HepG2 (cell line): ENCODE data around the gene PID1. TPM values are rescaled to one million over a fixed set of nuclear protein-coding genes. Genes with fewer than 3 reads are reported as not detected.

Source experiments
- ATAC-seq: fragments of 200-7000 bp; cut with Tn5 transposase; 3 replicates; pipeline ENCODE4 v1.9.1; 2020; ENCODE audit warnings: mild to moderate bottlenecking, moderate library complexity
- BruUV-seq: library from RNA; stranded (reverse); fragments of 400-500 nt; replicated peaks from 2 replicates; lab custom pipeline; 2021; lab: Mats Ljungman, UMichigan
- CTCF ChIA-PET: fragments of 300-600 bp; formaldehyde crosslinking; extraction: SDS; loops from one replicate; lab custom pipeline; 2021; ENCODE audit warnings: low total read pairs, inconsistent platforms, low intra/inter-chr PET ratio; lab: Yijun Ruan, JAX
- POLR2A ChIA-PET: fragments of 350-600 bp; sonication (Branson Sonifier 250); formaldehyde crosslinking; loops from one replicate; lab custom pipeline; 2020; ENCODE audit warnings: antibody characterized with exemption, inconsistent platforms; lab: Yijun Ruan, JAX
- DNase-seq: peaks from one replicate; pipeline ENCODE4 v3.0.0-alpha.2; 2015; ENCODE audit warnings: low spot score
- FAIRE-seq: peaks from 3 replicates; lab custom pipeline; 2011; peaks lifted over from hg19 to GRCh38; lab: Jason Lieb, UNC
- H2AFZ ChIP-seq: one replicate; pipeline ENCODE4 v1.6.1; 2011; ENCODE audit warnings: low read length, inconsistent platforms
- H3K27ac ChIP-seq: fragments of 300-600 bp; 3 replicates; pipeline ENCODE4 v1.8.0; 2011; ENCODE audit warnings: mixed run types, mild to moderate bottlenecking, mixed read lengths, low read length, inconsistent platforms; ENCODE audit not compliant: insufficient read depth; ENCODE audit errors: extremely low read length
- H3K27me3 ChIP-seq, 2 experiments: fragments of 200-600 bp in 1 of 2; 2 replicates in 1 of 2; 3 replicates in 1 of 2; pipeline versions ENCODE4 v1.6.0 to v1.8.0; 2011; ENCODE audit warnings: low read length in 2 of 2, mild to moderate bottlenecking in 2 of 2, moderate library complexity in 2 of 2, inconsistent platforms in 1 of 2; ENCODE audit not compliant: insufficient read depth in 2 of 2, control insufficient read depth in 1 of 2
- H3K36me3 ChIP-seq, 2 experiments: fragments of 200-600 bp in 1 of 2; replicated peaks in 1 of 2; 2 replicates in 1 of 2; 3 replicates in 1 of 2; pipeline versions ENCODE4 v1.5.1 to v1.8.0; 2011; ENCODE audit warnings: low read length in 2 of 2, inconsistent platforms in 1 of 2; ENCODE audit not compliant: insufficient read depth in 2 of 2, control insufficient read depth in 1 of 2
- H3K4me1 ChIP-seq: 2 replicates; pipeline ENCODE4 v1.5.1; 2012; ENCODE audit warnings: low read length, inconsistent platforms; ENCODE audit not compliant: insufficient read depth
- H3K4me2 ChIP-seq: 2 replicates; pipeline ENCODE4 v1.6.0; 2011; ENCODE audit warnings: low read depth, low read length, inconsistent platforms
- H3K4me3 ChIP-seq, 3 experiments: fragments of 200-600 bp in 1 of 3; sonication (generic), shearing (Covaris generic) in 1 of 3; replicated peaks in 1 of 3; 2 replicates each; pipeline ENCODE4 v1.5.1; 2011 to 2016; ENCODE audit warnings: low read length in 3 of 3, inconsistent platforms in 2 of 3, low read depth in 2 of 3, mild to moderate bottlenecking in 2 of 3, control low read depth in 1 of 3, mixed read lengths in 1 of 3; ENCODE audit not compliant: insufficient read depth in 1 of 3
- H3K79me2 ChIP-seq: one replicate; pipeline ENCODE4 v1.6.1; 2011; ENCODE audit warnings: low read length, inconsistent platforms; ENCODE audit not compliant: insufficient read depth
- H3K9ac ChIP-seq: 2 replicates; pipeline ENCODE4 v1.6.0; 2011; ENCODE audit warnings: mild to moderate bottlenecking, low read depth, low read length, inconsistent platforms; ENCODE audit not compliant: insufficient read depth
- H3K9me3 ChIP-seq: 2 replicates; pipeline ENCODE4 v1.5.1; 2012; ENCODE audit warnings: mild to moderate bottlenecking, low read length
- H4K20me1 ChIP-seq: 2 replicates; pipeline ENCODE4 v1.6.0; 2011; ENCODE audit warnings: inconsistent platforms, mild to moderate bottlenecking, low read length, moderate library complexity; ENCODE audit not compliant: insufficient read depth
- CBFB ChIP-seq: sonication (generic); formaldehyde crosslinking; IDR thresholded peaks from 2 replicates; pipeline ENCODE4 v1.4.0; 2020; ENCODE audit warnings: missing genetic modification reagents
- CENPT ChIP-seq: sonication (generic); formaldehyde crosslinking; IDR thresholded peaks from 2 replicates; pipeline ENCODE4 v1.8.0; 2022; ENCODE audit warnings: low read depth, mild to moderate bottlenecking, moderate library complexity, missing genetic modification reagents
- FOSL2 ChIP-seq: sonication (generic); formaldehyde crosslinking; IDR thresholded peaks from 2 replicates; pipeline ENCODE4 v1.4.0; 2020; ENCODE audit warnings: missing genetic modification reagents
- GABPA ChIP-seq, 2 experiments: IDR thresholded peaks; 2 replicates each; pipeline ENCODE4 v1.6.1; 2011 to 2016; ENCODE audit warnings: low read depth in 2 of 2, low read length in 1 of 2, missing biosample characterization in 1 of 2, missing genetic modification characterization in 1 of 2
- KDM6A ChIP-seq: IDR thresholded peaks from 2 replicates; pipeline ENCODE4 v1.6.1; 2016; ENCODE audit warnings: low read depth
- MXD4 ChIP-seq: IDR thresholded peaks from 2 replicates; pipeline ENCODE4 v1.6.1; 2016; ENCODE audit warnings: mild to moderate bottlenecking, missing biosample characterization, missing genetic modification reagents
- UBTF ChIP-seq: sonication (generic); formaldehyde crosslinking; IDR thresholded peaks from 2 replicates; pipeline ENCODE4 v1.4.0; 2020; ENCODE audit warnings: mild to moderate bottlenecking, missing genetic modification reagents
- ZBTB40 ChIP-seq, 2 experiments: fragments of 450-650 bp in 1 of 2; sonication (generic) in 1 of 2; formaldehyde crosslinking in 1 of 2; IDR thresholded peaks; 2 replicates each; pipeline versions ENCODE4 v1.6.1 to v1.8.0; 2016 to 2022; ENCODE audit warnings: antibody characterized with exemption in 1 of 2, mild to moderate bottlenecking in 1 of 2, missing genetic modification reagents in 1 of 2
- ZNF136 ChIP-seq: sonication (generic); formaldehyde crosslinking; IDR thresholded peaks from 2 replicates; pipeline ENCODE4 v1.8.1; 2022; ENCODE audit warnings: low read depth, mild to moderate bottlenecking, moderate library complexity, missing genetic modification reagents
- ZNF34 ChIP-seq: sonication (generic); formaldehyde crosslinking; IDR thresholded peaks from 2 replicates; pipeline ENCODE4 v1.4.0; 2020; ENCODE audit warnings: mild to moderate bottlenecking, missing genetic modification reagents, borderline replicate concordance
- ZNF891 ChIP-seq: sonication (generic); formaldehyde crosslinking; IDR thresholded peaks from 2 replicates; pipeline ENCODE4 v1.5.0; 2020; ENCODE audit warnings: mild to moderate bottlenecking, missing genetic modification reagents
- WGBS: methylation state at CpG from one replicate; pipeline ENCODE4 v1.1.6; 2017; ENCODE audit warnings: low lambda C conversion rate; 5-methylcytosine and 5-hydroxymethylcytosine counted together
- in situ Hi-C: cut with HindIII; loops from 2 replicates; pipeline ENCODE4 v1.10.0; 2017; ENCODE audit warnings: low pct_unique_long_range_greater_than_20kb; ENCODE audit not compliant: extremely low pct_ligation_motif_present
- intact Hi-C: fragments of 100-400 bp; cut with micrococcal nuclease; formaldehyde crosslinking; loops from one replicate; pipeline ENCODE4 v1.10.0; 2022; ENCODE audit not compliant: unreplicated experiment
- polyA plus RNA-seq, 8 experiments: library from polyadenylated mRNA; depleted of rRNA in 3 of 8; stranded (reverse) in 7 of 8; unstranded in 1 of 8; fragments of >200 nt; fragmentation: Illumina TruSeq in 4 of 8; extraction: Trizol in 4 of 8; gene quantifications; 2 replicates each; pipeline versions ENCODE4 v1.2.1 to v1.2.3, GENCODE V29; 2011 to 2016; ENCODE audit warnings: low read depth in 4 of 8, missing spikeins in 1 of 8, mixed read lengths in 1 of 8; ENCODE audit not compliant: insufficient read depth in 1 of 8
- total RNA-seq, 5 experiments: library from RNA; depleted of rRNA; stranded (reverse); fragments of >200 nt; fragmentation: Illumina TruSeq; extraction: Trizol; gene quantifications; 2 replicates each; pipeline ENCODE4 v1.2.3, GENCODE V29; 2016; ENCODE audit warnings: low read depth in 1 of 5
- TF ChIP-seq, protein P1 (sequence below): sonication (generic); formaldehyde crosslinking; IDR thresholded peaks from 2 replicates; pipeline ENCODE4 v1.5.0; 2020; ENCODE audit warnings: missing genetic modification reagents

The PID1 gene
- total and polyA plus RNA-seq, 2 of the 13 experiments (the other 11 are each of a cell fraction or from before 2014, with no cell fraction given) = 0.15 to 0.18 TPM

- no peaks in the 10 kb centered on the region for H4K20me1 ChIP-seq
- no peak overlapping the region for H3K4me3 ChIP-seq
- no peak overlapping the region for H3K27ac ChIP-seq
- H3K27me3 ChIP-seq = no peaks in the 10 kb centered on the region
- intact Hi-C loops = no loop called here
- ATAC-seq = no peak
- no peak overlapping the region for H2AFZ ChIP-seq
- no peak for FAIRE-seq
- H3K36me3 ChIP-seq = no peaks in the 10 kb centered on the region
- no TSS peak for BruUV-seq
- ChIA-PET CTCF (no interaction called here), POLR2A (no interaction called here)
- H3K4me2 ChIP-seq = no peak overlapping the region
- DNase-seq = no peak
- no peak overlapping the region for H3K9ac ChIP-seq
- WGBS = 8% methylated on average over 1 of the region's 1 CpG
- no peaks in the 10 kb centered on the region for H3K79me2 ChIP-seq
- no peaks in the 10 kb centered on the region for H3K4me1 ChIP-seq
- in situ Hi-C loops = no loop called here
- peaks cover 84% of the 10 kb centered on the region for H3K9me3 ChIP-seq
- no peak for TF ChIP-seq CBFB (CRISPR knock-in tag)
- TF ChIP-seq, protein P1, sequence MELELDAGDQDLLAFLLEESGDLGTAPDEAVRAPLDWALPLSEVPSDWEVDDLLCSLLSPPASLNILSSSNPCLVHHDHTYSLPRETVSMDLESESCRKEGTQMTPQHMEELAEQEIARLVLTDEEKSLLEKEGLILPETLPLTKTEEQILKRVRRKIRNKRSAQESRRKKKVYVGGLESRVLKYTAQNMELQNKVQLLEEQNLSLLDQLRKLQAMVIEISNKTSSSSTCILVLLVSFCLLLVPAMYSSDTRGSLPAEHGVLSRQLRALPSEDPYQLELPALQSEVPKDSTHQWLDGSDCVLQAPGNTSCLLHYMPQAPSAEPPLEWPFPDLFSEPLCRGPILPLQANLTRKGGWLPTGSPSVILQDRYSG (CRISPR knock-in tag) = no peak
- no peak for TF ChIP-seq ZNF136 (CRISPR knock-in tag)
- TF ChIP-seq ZBTB40 (IDR thresholded peaks at IDR 0.05) = no peak
- no peak for TF ChIP-seq ZBTB40 (CRISPR knock-in tag; IDR thresholded peaks at IDR 0.05)
- TF ChIP-seq ZNF891 (CRISPR knock-in tag) = no peak
- TF ChIP-seq MXD4 = no peak
- TF ChIP-seq CENPT (CRISPR knock-in tag) = no peak
- TF ChIP-seq KDM6A = no peak
- TF ChIP-seq GABPA (IDR thresholded peaks at IDR 0.05; ENCODE audit: low read depth, low read length) = no peak
- TF ChIP-seq GABPA (CRISPR knock-in tag; IDR thresholded peaks at IDR 0.05; ENCODE audit: low read depth) = no peak
- no peak for TF ChIP-seq UBTF (CRISPR knock-in tag)
- TF ChIP-seq FOSL2 (CRISPR knock-in tag) = no peak
- TF ChIP-seq ZNF34 (CRISPR knock-in tag) = no peak
Measured at GRCh38 chr2:229261599-229261998, 9.5 kb downstream of the PID1 start.
